ENCODE measurements around the gene NEK10. TPM values are rescaled to one million over a fixed set of nuclear protein-coding genes. Genes with fewer than 3 reads are reported as not detected.
"Not testable (repeated sequence)": the region's sequence is repeated elsewhere in the genome, so short reads cannot be mapped to it uniquely, and the experiment has no call there.

The NEK10 gene
- polyA plus RNA-seq, 1 experiment = 2.5 TPM

- DNase-seq (ENCODE audit: low read depth) = peak; percentile 35
- H3K36me3 ChIP-seq (ENCODE audit: control insufficient read depth, insufficient read depth, low read length) = no peaks in the 10 kb centered on the region
- ChIA-PET CTCF (interaction anchor here (0.8 to 2.8 kb wide), 12 partner anchors 9 to 973 kb away, joined by 3 to 12 read pairs (median 6); no protein-coding TSS in a partner anchor), POLR2A (no interaction called here)
- H3K4me3 ChIP-seq (ENCODE audit: low read depth, low read length) = no peak overlapping the region
- H3K27me3 ChIP-seq (ENCODE audit: control insufficient read depth, insufficient read depth, low read length) = no peaks in the 10 kb centered on the region
- TF ChIP-seq, protein P1, sequence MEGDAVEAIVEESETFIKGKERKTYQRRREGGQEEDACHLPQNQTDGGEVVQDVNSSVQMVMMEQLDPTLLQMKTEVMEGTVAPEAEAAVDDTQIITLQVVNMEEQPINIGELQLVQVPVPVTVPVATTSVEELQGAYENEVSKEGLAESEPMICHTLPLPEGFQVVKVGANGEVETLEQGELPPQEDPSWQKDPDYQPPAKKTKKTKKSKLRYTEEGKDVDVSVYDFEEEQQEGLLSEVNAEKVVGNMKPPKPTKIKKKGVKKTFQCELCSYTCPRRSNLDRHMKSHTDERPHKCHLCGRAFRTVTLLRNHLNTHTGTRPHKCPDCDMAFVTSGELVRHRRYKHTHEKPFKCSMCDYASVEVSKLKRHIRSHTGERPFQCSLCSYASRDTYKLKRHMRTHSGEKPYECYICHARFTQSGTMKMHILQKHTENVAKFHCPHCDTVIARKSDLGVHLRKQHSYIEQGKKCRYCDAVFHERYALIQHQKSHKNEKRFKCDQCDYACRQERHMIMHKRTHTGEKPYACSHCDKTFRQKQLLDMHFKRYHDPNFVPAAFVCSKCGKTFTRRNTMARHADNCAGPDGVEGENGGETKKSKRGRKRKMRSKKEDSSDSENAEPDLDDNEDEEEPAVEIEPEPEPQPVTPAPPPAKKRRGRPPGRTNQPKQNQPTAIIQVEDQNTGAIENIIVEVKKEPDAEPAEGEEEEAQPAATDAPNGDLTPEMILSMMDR (IDR thresholded peaks at IDR 0.05; ENCODE audit: insufficient read depth, low read depth, low read length) = peak; percentile 71
Observed at GRCh38 chr3:27312044-27312668, 57.0 kb downstream of the NEK10 start.

DNA sequence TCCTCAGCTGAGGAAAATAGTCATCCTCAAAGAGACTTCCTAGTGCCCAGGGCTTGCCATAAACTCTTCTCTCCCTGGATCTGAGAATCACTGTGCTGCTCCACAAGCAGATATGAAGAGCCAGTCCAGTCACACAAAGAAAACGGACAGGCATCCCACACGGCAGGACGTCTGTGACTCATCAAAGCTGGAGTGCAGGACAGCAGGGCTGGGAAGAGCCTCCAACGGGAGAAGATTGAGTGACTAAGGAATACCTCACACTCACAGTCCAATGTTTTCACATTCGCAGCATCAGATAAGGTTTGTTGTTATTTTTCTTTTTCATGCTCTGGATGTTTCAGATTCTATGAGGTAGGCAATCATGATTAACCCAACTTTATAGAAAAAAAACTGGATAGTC, 57.8 kb downstream of the NEK10 start:
- TF ChIP-seq, protein P1 (IDR thresholded peaks at IDR 0.05; ENCODE audit: insufficient read depth, low read depth, low read length) = no peak
- Histone ChIP-seq H3K27me3 (ENCODE audit: control insufficient read depth, insufficient read depth, low read length) (no peaks in the 10 kb centered on the region), H3K36me3 (ENCODE audit: control insufficient read depth, insufficient read depth, low read length) (no peaks in the 10 kb centered on the region), H3K4me3 (ENCODE audit: low read depth, low read length) (no peak overlapping the region)
- CTCF ChIA-PET = interaction anchor here (0.6 to 2.8 kb wide), 16 partner anchors 9 to 974 kb away, joined by 3 to 12 read pairs (median 4); no protein-coding TSS in a partner anchor
- POLR2A ChIA-PET = no interaction called here
- peak; percentile 87 for DNase-seq (ENCODE audit: low read depth)

DNA sequence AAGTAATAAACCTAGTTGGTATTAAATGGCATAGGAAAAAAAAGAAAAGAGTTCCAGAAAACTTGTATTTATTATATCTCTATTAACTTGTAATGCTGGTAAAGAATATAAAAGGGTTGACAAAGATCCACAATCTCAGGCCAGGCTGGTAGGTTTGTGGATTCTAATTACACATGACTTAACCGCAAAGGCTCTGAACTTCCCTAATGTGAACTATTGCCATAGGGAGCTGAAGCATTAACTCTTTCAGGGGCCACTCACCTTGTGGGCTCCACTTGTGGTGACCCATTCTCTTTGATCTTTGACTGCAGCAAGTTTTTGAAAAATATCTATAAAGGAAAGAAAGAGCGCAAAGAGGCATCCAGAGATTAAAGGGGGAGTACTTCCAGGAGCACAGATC, 58.5 kb downstream of the NEK10 start:
- TF ChIP-seq, protein P1 (IDR thresholded peaks at IDR 0.05; ENCODE audit: insufficient read depth, low read depth, low read length) = no peak
- no peak for DNase-seq (ENCODE audit: low read depth)
- Histone ChIP-seq H3K36me3 (ENCODE audit: control insufficient read depth, insufficient read depth, low read length) (no peaks in the 10 kb centered on the region), H3K4me3 (ENCODE audit: low read depth, low read length) (no peak overlapping the region), H3K27me3 (ENCODE audit: control insufficient read depth, insufficient read depth, low read length) (no peaks in the 10 kb centered on the region)
- ChIA-PET CTCF (interaction anchor here (0.6 to 2.8 kb wide), 12 partner anchors 10 to 375 kb away, joined by 3 to 12 read pairs (median 5); no protein-coding TSS in a partner anchor), POLR2A (no interaction called here)

GRCh38 chr3:27307566-27307965, 61.6 kb downstream of the NEK10 start:
- Histone ChIP-seq H3K4me3 (ENCODE audit: low read depth, low read length) (no peak overlapping the region), H3K27me3 (ENCODE audit: control insufficient read depth, insufficient read depth, low read length) (no peaks in the 10 kb centered on the region), H3K36me3 (ENCODE audit: control insufficient read depth, insufficient read depth, low read length) (peaks cover 3% of the 10 kb centered on the region; the same call in 1 of the 2 replicates)
- CTCF ChIA-PET = no interaction called here
- TF ChIP-seq, protein P1 (IDR thresholded peaks at IDR 0.05; ENCODE audit: insufficient read depth, low read depth, low read length) = no peak
- DNase-seq (ENCODE audit: low read depth) = no peak
- POLR2A ChIA-PET = no interaction called here

GRCh38 chr3:27302891-27303290, 66.3 kb downstream of the NEK10 start:
- POLR2A ChIA-PET = no interaction called here
- H3K36me3 ChIP-seq (ENCODE audit: control insufficient read depth, insufficient read depth, low read length) = peaks cover 6% of the 10 kb centered on the region; the same call in 1 of the 2 replicates
- H3K4me3 ChIP-seq (ENCODE audit: low read depth, low read length) = no peak overlapping the region
- CTCF ChIA-PET = no interaction called here
- DNase-seq (ENCODE audit: low read depth) = no peak
- TF ChIP-seq, protein P1 (IDR thresholded peaks at IDR 0.05; ENCODE audit: insufficient read depth, low read depth, low read length) = no peak
- no peaks in the 10 kb centered on the region for H3K27me3 ChIP-seq (ENCODE audit: control insufficient read depth, insufficient read depth, low read length)

GRCh38 chr3:27298981-27299380, 70.2 kb downstream of the NEK10 start:
- H3K4me3 ChIP-seq (ENCODE audit: low read depth, low read length); POLR2A ChIA-PET; DNase-seq (ENCODE audit: low read depth); H3K36me3 ChIP-seq (ENCODE audit: control insufficient read depth, insufficient read depth, low read length); CTCF ChIA-PET; H3K27me3 ChIP-seq (ENCODE audit: control insufficient read depth, insufficient read depth, low read length): not testable (repeated sequence)
